ENCODE measurements around the gene TEX19. TPM values are rescaled to one million over a fixed set of nuclear protein-coding genes. Genes with fewer than 3 reads are reported as not detected.

TEX19 gene
- total and polyA plus RNA-seq, 2 of the 8 experiments (the other 6 are each of a cell fraction or from before 2014, with no cell fraction given) = 0.54 to 0.80 TPM

DNA sequence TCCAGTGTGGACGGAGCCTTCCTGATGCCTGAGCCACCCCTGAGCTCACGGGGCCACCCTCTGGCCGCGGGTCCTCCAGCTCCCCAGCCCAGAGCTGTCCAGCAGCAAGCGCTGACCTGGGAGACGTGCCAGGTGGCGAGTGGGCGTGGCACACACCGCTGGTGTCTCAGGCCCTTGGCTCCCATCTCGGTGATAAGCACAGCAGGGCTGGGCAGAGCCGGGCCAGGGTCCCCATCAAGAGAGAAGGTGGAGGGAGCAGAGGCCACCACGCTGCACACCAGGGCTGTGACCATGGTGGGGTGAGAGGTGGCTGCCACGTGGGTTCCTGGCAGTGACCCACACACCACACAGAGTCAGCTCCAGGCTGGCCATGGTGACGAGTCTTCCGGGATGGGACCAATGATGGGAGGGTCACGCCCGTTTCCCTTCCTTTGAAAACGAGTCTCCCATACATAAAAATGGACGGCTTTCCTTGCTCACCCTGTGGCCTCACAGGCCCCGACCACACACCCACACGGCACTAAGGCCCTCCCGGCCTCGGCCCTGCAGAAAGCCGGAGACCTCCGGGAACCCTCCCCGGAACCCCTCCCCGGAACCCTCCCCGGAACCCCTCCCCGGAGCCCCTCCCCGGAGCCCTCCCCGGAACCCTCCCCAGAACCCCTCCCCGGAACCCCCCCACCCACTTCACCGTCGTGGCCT is 29.3 kb downstream of the TEX19 start (continued):
- TF ChIP-seq CHD7 (IDR thresholded peaks at IDR 0.05; ENCODE audit: insufficient replicate concordance, low read length) (no peak), CBX5 (IDR thresholded peaks at IDR 0.05; ENCODE audit: low read depth, low read length) (no peak), TAF7 (optimal IDR thresholded peaks at IDR 0.05; ENCODE audit: borderline replicate concordance, low read depth, low read length) (no peak)
